Pulmonary artery endothelial cell (primary cell): ENCODE data around the gene PAPPA2. TPM values are rescaled to one million over a fixed set of nuclear protein-coding genes. Genes with fewer than 3 reads are reported as not detected.
"Not testable (repeated sequence)": the region's sequence is repeated elsewhere in the genome, so short reads cannot be mapped to it uniquely, and the experiment has no call there.

ENCODE experiments used
- DNase-seq: peaks from one replicate; pipeline ENCODE4 v3.0.0-alpha.2; 2011; ENCODE audit warnings: low read depth, low spot score
- total RNA-seq: library from RNA; depleted of rRNA; stranded (reverse); fragments of >200 nt; gene quantifications from 2 replicates; pipeline ENCODE4 v1.2.3, GENCODE V29; 2014

PAPPA2 gene
- total RNA-seq, 1 donor from 2014 or later, result 0.40 TPM

DNA sequence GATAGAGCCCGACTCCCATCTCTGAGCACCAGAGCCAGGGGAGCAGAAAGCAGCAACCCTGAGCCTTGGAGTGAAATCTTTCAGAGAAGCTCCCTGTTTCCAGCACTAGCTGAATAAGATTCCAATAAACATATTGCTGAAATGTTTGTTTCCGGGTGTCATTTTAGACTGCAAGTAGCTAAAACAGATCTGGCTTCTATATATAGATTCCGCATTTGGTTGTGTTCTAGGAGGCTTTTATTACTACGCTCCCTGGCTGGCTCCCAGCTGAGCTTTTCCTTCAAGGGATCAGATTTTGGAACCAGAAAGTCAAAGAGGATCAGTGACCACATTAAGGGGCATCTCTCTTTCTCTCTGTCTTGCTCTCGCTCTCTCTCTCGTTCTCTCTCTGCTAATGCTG is 88.2 kb downstream of the PAPPA2 start:
- no peak for DNase-seq

DNA sequence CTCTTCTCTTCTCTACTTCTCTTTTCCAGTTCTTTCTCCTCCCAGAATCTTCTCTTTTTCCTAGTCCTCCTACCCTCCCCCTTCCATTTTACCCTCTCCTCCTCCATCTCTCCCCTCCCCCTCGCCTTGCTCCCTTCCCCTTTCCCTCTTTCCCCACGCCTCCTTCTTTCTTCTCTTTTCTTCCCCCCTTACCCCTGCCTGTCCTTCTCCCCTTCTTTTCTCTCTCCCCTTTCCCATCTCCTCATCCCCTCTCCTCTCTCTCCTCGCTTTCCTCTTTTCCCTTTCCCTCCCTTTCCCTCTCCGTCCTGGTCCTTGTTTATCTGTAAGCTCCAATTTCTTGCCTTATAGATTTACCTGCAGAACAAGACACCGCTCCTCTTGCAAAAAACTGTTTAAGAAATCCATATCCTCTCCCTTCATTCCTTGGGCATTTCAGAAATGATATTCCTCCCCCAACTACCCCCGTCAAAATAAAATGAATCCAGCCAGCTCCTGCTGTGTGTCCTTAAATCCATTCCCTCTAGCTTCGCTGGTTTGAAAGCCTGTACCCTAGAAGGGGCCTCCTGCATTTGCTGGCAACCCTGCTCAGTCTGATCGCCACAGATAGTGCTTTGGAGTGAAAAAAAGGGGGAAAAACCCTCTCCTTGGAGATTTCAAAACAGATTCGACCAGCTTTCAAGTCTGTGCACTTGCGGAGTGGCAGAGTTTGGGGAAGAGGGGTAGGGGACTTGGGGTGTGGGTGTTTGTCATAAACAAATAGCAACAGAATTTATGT is 89.4 kb downstream of the PAPPA2 start:
- DNase-seq, result no peak

DNA sequence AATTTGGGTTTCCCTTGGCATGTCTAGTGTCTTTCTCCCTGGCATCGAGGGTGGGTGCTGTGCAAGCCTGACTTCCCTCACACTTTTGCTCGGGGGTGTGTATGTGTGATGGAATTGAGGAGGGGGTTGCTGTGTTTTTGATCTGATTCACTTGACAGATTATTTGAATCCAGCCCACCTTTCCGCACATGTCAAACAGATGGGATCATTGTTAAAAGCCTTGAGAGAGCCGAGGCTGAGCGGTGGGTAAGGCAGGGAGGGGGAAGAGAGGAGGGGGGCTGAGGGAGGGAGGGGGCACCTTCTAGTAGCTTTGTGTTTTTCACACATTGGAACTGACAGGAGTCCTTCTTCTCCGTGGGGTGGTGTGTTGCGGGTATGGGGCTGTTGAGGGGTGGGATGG is 90.0 kb downstream of the PAPPA2 start:
- DNase-seq, result no peak

DNA sequence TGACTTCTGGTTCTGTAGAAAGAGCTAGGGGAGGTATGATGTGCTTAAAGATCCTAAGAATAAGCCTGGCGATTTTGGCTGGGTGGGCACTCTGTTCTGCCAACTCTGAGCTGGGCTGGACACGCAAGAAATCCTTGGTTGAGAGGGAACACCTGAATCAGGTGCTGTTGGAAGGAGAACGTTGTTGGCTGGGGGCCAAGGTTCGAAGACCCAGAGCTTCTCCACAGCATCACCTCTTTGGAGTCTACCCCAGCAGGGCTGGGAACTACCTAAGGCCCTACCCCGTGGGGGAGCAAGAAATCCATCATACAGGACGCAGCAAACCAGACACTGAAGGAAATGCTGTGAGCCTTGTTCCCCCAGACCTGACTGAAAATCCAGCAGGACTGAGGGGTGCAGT is 93.3 kb downstream of the PAPPA2 start:
- DNase-seq, result no peak

DNA sequence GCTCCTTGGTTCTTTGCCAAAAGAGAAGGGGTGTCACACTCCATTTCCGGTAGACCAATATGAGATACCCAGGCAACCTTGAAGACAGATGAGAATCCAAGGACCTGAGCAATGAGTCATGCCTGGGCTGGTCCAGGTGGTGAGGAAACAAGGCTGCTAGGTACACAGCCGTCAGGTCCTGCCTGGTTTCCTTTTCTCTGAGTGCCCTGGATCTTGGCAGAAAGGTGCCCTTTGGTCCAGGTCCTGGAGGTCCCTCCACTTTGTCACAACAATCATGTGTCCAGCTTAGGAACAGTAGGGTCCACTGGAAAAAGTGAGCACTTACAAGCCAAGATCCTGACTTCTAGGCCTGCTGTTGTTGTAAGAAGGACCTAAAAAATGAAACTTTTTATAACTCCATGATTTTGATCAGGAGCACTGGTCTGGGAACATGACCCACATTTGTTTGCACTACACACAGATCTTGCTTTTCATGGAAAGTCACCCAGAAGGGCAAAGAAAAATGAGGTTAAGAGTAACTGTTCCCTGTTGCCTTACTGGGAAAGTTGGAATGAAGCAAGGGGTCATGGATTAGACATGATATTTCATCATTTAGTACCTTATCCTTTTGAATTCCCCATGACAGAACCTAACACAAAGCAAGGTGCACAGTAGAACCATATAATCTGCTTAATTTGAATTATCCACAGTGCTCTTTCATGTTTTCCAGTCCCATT is 94.7 kb downstream of the PAPPA2 start:
- no peak for DNase-seq

DNA sequence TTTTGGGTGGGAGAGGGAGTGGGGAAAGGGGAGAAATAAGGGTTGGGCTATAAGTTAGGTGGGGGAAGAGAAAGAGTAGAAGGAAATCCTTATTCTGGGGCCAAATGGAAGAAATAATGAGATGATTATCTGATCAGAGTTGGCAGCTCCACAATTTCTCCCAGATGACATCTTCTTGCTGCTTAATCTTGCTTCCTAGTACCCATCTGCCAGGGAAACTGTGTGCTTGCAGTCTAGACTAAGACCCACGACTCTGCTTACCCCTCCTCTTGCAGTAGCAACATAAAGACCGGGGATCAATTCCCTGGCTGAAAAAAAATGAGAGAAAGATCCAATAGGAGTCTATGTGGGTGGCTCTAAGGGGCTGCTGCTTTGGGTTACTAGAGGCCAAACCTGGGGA is 95.6 kb downstream of the PAPPA2 start:
- DNase-seq, result no peak

DNA sequence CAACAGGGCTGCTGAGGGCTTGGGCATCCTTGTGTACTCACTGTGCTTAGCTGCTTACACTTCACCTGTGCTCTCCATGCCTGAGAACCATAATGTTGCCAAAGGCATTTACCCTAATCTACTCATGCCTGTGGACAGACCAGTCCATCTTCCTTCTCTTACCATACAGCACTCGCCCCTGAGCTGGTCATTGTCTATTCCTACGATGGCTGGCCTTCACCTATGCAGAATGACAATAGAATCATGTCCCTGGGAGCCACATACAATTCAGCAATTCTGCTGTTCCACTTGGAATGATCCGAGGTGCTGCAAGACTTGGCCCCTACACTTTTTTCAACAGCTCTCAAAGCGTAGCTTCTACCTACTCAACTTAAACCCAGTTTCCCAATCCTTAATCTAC is 96.5 kb downstream of the PAPPA2 start:
- no peak for DNase-seq

DNA sequence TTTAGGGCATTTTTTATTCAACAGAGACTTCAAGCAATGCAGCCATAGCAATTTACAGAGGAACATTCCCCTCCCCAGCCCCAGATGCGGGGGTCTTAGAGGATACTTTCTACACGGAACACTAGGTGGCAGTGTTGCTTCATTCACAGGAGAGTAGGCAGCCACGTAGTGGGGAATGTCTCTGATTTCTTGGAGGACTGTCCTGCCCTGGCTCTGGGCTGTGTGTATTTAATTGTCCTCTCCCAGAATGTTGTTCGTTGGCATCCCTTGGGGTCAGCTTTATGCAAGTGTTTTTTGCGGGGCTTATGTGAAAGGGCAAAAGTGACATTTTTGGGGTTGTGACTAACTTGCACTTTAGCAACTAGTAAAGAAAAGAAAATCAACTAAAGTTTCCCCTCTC is 96.9 kb downstream of the PAPPA2 start:
- no peak for DNase-seq

DNA sequence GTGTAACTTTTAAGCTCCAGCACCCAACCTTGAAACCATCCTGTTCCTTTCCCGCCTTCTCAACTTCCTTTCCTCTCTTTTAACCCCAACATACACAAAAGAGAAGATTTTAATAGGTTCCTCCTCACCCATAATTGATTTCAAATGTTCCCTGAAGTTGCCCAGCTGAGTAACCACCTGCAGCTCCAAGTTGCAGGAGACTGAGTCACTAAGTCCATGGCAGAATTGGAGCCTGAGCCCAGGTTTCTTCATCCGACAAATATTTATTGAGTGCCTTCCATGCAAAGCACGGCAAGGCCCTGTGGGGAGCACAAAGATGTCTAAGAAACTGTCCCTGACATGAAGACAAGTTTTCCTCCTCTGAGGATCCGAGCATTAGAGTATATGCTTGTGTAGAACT is 97.7 kb downstream of the PAPPA2 start:
- DNase-seq, result no peak

DNA sequence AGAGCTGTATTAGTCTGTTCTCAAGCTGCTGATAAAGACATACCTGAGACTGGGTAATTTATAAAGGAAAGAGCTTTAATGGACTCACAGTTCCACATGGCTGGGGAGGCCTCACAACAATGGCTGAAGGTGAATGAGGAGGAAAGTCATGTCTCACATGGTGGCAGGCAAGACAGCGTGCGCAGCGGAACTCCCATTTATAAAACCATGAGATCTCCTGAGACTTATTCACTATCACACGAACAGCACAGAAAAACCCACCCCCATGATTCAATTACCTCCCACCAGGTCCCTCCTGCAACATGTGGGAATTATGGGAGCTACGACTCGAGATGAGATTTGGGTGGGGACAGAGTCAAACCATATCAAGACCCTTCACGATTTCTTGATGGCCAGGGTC is 98.8 kb downstream of the PAPPA2 start:
- not testable (repeated sequence) for DNase-seq

DNA sequence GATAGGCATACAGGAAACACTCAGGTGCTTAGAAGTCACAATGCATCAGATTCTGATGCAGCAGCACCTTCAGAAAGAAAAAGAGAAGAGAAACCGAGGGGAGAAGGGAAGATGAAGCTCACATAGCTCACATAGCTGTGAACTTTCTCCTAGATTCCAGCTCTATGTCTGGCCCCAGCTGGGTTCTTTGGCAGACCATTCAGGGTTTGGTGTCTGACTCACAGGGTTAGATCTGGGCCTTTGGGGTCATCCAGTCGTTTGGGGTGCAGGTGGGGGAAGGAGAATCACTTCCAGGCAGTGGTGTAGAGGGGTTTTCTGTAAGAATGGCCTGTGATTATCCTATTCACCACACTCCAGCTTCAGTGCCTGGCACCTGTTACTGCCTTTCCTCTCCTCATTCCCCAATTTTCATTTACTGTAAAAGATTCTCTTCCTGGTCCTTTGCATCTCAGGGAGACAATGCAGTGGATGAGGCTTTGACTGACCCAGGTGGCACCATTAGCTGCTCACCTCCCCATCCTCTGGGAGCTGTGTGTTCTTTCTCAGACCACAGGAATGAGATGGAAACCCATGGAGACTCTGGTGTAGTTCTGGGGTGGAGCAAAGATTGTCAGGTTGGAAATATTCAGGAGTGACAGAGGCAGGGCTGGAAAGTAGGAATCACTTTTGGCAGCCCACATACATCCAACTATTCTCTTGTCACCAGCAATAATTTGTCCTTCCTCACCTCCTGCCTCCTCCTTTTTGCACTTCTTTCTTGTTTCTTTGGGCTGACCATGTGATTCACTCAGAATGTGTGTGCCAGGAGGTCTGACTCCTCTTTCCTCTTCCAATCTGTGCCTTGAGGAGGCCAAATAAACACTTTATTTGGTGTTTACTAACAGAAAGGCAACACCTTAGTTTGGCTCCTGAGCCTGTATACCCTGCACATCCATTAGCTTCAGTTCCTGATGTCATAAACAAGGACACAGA is 103.3 kb downstream of the PAPPA2 start:
- DNase-seq, result no peak

DNA sequence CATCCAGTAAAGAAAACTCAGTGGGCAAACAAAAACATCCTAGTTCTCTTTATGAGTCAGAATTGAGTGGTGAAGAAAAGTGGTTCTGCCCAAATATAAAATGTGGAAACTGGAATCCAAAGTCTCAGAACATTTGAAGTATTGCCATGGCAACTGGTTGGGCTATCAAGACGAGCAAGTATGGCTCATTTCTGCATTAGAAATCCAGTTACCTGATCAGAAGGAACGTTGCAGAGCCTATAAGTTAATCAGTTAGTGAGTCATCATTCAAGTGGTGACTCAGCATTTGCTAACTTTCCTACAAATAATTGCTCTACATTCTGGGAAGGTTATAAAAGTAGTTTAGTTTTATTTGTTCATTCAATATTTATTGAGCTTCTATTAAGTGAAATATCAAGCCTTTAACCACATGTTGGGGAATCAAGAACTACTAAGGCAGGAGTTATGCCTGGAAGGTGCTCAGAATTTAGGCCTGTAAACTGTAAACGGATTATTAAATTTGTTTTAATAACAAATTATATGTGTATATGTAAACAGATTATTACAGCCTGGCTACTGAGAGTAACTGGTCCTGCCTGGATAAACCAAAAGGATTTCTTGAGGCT is 104.3 kb downstream of the PAPPA2 start:
- no peak for DNase-seq

DNA sequence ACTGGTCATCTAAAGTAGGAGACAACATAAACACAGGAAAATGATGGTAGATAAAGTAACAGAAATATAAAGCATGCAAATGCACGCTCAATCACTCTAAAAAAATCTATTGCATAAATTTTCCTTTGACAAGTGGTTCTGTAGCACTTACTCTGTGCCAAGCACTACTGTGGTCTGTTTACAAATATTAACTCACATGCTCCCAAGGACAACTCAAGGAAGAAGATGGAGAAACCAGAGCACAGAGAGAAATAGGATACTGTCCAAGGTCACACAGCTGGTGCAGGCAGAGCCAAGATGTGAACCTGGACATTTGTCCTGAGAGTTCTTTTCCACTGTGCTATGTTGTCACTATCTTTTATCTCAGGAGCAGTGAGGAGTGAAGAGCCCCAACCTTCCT is 105.2 kb downstream of the PAPPA2 start:
- DNase-seq, result no peak

DNA sequence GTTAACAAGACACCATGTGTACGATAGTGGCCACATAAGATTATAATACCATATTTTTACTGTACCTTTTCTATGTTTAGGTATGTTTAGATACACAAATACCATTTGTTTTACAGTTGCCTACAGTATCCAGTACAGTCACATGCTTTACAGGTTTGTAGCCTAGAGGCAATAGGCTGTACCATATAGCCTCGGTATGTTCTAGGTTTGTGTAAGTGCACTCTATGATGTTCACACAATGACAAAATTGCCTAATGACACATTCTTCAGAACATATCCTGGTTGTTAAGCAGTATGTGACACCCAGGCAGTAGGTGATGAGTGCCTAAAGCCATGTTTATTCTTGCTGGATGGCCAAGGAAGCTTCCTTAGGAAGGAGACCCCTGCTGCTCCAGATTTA is 111.8 kb downstream of the PAPPA2 start:
- no peak for DNase-seq

DNA sequence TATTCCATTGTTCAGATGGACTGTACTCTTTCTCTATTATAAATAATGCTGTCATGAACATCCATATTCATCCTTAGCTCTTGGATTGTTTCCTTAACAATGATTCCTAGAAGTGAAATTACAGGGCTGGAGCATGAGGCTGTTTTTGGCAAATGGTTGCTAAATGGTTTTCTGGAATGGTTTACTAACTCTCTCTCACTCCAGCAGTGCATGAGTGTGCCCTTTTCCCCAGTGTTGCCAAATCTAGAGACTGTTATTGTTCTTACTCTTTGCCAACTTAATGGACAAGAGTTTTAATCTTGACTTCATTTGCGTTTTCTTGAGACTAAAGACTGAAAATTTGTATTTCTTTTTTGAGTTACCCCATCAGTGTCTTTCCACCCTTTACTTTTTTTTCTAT is 113.0 kb downstream of the PAPPA2 start:
- DNase-seq, result no peak

DNA sequence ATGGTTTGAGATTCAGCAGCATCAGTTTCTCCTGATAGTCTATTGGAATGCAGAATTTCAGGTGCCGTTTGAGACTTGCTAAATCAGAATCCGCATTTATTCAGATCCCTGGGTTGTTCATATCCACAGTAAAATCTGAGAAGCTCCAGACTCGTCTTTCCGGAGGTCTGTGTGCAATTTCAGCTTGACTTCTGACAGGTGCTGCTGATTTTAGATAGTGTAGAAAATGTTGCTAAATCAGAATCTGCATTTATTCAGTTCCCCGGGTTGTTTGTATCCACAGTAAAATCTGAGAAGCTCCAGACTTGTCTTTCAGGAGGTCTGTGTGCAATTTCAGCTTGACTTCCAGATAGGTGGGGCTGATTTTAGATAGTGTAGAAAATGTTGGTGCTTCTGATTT is 113.7 kb downstream of the PAPPA2 start:
- no peak for DNase-seq

DNA sequence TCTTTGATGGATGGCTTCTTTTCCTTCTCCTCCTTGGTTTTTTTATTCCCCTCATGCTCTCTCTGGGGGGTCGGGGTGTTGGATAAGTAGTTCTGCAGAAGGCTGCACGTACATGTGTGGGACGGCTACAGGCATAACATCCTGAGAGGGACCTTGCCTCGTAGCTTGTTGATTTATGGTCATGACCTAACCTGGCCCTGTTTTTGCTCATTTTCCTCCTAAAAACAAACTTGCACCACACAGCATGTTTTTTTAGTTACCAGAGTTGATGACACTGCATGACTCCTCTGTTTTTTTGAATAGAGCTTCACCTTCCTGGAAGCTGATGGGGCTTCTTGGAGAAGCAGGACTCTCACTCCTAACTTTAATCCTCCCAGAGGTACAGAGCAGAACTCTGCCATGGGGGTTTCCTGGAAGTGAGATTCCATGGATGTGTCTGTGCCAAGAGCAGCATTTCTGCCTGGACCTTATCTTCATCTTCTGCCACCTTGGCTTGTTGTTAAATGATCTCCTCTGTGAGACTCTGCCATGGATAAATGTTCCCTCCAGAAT is 114.7 kb downstream of the PAPPA2 start:
- DNase-seq, result no peak

DNA sequence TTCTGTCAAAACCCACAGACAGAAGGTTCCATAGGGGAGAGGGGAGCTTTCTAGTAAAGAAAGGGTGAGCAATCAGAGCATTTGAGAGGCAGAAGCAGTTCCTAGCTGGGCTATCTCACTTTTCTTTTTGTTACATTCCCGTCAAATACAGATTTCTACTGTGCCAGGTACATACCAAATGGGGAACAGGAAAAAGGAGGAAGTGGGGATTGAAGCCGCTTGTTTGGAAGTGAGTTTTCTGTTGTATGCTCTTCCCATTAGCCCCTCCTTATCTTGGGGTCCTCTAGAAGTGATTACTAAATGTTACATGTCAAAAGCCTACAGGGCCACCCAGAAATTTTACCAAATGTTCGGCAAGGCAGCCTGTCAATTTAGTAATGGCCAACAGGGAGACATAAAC is 116.1 kb downstream of the PAPPA2 start:
- DNase-seq, result no peak

DNA sequence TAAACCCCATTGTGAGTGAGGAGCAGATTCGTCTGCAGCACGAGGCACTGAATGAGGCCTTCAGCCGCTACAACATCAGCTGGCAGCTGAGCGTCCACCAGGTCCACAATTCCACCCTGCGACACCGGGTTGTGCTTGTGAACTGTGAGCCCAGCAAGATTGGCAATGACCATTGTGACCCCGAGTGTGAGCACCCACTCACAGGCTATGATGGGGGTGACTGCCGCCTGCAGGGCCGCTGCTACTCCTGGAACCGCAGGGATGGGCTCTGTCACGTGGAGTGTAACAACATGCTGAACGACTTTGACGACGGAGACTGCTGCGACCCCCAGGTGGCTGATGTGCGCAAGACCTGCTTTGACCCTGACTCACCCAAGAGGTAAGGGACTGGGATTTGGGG is 132.2 kb downstream of the PAPPA2 start:
- no peak for DNase-seq

DNA sequence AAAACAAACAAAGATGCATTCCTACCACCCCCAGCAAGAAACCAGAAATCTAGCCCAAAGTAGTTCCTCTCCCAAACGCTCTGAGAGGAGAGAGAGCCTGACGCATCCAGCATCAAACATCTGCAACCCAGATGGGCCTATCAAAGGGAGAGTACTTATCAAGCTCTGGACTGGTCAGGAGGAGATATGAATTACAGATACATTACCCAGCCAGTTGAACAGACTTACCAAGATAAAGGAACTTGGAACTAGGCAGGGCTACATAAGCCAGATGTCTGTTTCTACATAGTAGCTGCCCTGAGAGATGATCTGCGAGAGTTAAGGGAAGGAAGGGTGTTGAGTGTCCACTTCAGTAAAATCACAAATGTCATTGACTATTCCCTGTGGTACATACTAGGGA is 138.4 kb downstream of the PAPPA2 start:
- DNase-seq, result no peak

DNA sequence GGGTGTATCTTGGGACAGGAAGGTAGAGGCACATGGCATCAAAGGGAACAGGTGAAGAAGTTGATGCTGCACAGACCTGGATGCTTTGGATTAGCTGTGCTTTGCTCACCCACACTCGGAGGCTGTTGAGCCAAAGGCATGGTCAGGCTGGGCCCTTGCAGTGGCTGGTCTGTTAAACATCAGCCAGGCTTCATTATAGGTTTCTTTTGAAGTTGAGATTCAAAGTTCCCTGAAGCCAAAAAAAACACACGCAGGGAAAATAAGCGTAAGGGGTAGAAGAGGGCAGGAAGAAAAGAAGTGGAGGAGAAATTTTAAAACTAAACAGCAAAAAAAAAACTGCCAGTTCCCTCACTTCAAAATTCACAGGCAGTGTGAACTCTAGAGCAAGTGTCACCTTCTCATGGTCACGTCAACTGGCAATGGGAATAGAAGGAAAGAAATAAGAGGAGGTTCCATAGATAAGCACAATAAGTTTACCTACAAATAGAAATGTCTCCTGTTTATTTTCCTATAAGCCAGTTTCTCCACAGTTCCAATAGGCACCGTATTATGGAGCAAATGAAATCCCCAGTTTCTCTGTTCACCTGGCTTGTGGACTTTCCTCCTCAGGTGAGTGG is 139.5 kb downstream of the PAPPA2 start:
- no peak for DNase-seq
